NCI-H2196 (cell line): ENCODE measurements around the gene FCER1G.

Source experiments
- DNase-seq: peaks from one replicate; lab custom pipeline; 2025; ENCODE audit not compliant: unreplicated experiment; lab: John Stamatoyannopoulos, UW

FCER1G gene

DNA sequence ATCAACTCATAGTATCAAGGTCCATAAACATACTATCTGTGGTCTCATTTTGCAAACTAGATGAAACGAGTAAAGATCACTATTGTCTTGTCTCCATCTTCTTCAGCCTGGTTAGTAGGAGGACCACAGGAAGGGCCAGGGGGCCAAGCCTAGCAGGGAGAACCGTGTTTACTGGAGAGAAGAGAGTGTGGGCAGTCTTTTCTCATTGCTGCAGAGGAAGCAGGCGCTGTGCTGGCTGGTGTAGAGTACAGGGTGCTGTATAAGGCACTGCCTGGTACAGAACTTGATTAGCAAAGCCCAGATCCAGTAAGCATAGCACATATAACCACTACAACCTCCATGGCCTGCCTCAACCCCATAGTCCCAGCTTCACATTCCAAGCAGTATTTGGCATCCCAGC lies 27.8 kb upstream of the FCER1G start:
- no peak for DNase-seq

DNA sequence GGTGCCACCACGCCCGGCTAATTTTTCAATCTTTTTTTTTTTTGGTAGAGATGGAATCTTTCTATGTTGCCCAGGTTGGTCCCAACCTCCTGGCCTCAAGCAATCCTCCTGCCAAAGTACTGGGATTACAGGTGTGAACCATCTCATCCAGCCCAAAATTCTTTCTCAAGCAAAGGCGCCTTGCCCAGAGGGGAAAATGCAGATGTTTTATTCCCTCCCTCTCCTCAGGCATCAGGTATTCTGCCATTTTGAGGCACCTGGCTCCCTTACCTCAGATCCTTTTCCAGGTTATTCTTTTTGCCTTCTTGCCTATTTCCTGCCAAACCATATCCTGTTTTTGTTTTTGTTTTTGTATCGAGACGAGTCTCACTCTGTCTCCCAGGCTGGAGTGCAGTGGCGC lies 26.7 kb upstream of the FCER1G start:
- DNase-seq = no peak

DNA sequence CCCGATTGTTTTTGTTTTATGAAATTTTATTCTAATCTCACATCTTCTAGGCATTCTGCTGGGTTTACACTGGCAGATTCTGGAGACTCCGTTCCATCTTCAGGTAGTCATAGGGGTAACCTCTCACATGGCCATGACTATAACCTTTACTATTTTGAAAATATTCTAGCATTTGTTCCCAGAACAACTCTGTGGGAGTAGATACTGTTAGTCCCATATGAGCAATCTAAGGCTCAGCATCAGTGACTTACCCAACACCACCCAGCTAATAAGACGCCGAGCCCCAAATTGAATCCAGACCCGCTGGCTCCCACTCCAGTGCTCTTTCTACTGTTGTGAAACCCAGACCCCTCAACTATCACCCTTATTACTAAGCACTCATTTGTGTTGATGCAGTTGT lies 26.1 kb upstream of the FCER1G start:
- no peak for DNase-seq

DNA sequence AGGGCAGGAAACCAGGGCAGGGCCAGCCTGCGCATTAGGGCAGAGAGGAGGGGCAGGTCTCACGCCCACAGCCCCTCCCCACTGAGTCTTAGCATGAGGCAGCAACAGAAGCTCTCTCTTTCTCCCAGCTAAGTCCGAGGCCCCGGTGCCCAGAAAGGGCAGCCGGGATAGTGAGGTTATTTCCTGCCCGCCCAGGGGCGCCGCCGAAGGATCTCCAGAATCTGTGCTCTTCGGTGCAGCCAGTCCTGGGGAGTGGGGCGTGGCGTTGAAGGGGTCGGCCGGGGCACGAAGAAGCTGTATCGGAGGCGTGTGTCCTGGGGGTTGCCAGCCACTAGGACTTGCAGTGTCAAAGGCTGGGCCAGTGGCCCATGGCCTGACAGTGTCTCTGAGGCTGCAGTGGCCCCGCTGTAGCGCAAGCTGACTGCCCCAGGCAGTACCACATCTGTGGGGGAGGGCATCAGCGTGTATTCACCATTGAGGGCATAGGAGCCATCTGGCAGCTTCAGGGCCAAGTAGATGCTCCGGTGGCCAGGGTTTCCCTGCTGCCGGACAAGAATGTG lies 24.1 kb upstream of the FCER1G start:
- no peak for DNase-seq

DNA sequence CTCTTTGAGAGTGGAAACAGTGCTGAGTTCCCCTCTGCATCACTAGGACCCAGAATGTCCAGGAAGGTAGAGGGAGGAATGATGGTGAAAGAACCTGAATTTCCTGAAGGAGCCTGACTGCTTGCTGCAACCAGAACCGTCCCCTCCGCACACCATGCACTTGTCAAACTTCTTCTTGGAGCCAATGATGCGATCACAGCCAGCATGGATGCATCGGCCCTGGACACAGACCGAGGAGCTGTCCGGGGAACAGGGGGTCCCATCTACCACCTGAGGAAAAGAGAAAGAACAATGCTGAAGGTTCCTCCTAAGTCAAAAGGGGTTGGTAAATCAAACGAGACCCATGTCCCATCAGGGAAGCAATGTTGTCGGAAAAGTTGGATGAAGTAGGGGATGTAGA lies 23.1 kb upstream of the FCER1G start:
- DNase-seq = no peak

DNA sequence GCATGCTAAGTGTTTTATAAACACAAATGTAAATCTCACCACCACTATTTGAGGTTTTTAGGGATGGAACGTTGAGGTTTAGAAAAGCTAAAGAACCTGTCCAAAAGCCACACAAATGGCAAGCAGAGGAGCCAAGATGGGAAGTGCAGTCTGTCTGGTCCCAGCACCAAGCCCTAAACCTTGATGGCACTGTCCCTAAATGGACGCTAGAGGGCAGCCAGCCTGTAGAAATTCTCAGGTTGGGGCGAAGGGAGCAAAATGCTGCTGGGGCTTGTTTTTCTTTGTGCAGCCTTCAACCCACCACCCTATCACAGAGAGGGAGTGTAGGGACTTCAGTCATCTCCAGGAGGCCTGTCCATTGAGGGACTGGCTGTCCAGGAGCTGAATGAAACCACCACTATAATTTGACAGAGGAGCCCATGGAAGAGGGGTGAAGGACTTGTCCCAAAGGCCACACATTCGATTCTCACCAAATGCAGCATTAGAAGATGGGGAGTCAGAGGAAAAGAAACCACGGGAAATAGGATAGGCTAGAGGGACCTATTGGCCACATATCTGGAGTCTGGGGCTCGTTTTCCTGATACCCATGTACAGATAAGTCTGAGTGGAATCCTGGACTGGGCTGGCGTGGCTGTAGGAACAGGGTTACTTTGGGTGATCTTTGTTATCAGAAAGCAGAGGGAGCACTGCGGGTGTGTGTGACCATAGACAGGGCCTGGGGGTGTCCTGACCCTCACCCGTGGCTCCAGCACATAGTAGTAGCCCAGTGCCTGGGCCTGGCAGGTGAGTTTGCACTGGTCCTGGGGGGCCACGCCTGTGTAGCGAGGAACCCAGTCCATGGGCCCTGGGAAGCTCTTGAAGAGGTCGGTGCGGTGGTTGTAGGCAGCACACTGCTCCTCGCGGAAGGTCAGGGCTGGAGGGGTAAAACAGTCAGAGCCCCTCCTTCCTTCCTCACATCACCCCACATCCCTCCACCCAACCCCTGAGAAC lies 22.3 kb upstream of the FCER1G start:
- peak; percentile 75 for DNase-seq

DNA sequence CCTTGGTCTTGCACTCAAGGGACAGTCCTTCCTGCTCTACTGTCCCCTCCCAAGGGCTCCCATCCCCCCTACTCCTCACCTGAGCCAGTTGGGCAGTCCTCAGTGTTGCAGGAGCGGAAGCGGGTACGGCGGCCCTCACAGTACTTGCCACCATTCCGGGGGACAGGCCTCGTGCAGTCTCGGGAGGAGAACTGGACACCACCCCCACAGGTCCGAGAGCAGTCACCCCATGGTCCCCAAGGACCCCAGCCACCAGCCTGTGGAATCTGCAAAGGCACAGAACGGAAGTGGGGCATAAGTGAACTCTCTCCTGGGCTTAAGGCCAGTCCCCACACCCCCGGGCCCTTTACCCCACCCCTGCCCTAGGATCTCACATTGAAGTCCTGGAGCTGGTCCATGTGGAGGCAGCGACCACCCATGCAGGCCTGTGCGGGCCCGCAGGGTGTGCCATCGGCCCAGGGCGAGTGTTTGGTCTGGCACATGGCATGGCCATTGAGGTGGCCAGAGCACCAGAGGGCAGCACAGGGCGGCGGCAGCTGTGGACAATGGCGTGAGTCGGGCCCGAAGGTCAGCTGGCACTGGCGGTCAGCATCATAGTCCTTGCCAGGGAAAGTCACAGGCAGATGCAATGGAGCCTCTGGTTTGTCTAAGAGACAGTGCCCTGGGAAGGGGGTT lies 21.4 kb upstream of the FCER1G start:
- DNase-seq = no peak

DNA sequence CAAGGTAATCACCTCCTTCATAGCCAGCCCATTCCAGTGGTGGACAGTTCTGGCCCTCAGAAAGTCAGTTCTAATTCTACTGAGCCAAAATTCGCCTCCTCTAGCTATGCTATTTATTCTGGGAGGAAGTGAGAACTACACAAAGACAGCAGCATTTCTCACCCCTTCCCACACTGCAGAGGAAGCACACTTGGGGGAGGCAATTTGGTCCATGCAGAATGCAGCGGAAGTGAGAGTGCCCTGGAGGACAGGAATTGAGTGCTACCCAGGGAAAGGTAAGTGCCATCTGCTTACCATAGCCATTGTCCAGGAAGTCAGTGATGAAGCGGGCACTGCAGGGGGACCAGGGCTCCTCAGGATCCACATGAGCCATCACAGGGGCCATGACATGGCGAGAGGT lies 19.9 kb upstream of the FCER1G start:
- no peak for DNase-seq

DNA sequence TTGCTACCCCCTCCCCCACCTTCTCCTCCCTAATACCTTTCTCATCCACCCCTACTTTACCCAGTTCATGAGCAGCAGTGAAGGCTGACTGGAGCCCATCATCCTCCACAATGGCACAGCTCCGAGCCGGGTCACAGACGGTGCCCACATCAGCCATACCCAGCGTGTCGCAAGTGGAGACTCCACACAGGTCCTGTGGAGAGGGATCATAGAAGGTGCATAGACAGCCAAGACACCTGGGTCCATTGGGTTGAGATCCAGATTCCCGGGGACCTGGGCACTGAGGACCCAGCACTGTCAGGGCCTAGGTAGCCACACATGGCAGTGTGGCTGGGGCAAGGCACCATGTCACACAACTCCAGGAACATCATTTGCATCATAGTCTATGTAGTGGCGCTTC lies 19.0 kb upstream of the FCER1G start:
- no peak for DNase-seq

DNA sequence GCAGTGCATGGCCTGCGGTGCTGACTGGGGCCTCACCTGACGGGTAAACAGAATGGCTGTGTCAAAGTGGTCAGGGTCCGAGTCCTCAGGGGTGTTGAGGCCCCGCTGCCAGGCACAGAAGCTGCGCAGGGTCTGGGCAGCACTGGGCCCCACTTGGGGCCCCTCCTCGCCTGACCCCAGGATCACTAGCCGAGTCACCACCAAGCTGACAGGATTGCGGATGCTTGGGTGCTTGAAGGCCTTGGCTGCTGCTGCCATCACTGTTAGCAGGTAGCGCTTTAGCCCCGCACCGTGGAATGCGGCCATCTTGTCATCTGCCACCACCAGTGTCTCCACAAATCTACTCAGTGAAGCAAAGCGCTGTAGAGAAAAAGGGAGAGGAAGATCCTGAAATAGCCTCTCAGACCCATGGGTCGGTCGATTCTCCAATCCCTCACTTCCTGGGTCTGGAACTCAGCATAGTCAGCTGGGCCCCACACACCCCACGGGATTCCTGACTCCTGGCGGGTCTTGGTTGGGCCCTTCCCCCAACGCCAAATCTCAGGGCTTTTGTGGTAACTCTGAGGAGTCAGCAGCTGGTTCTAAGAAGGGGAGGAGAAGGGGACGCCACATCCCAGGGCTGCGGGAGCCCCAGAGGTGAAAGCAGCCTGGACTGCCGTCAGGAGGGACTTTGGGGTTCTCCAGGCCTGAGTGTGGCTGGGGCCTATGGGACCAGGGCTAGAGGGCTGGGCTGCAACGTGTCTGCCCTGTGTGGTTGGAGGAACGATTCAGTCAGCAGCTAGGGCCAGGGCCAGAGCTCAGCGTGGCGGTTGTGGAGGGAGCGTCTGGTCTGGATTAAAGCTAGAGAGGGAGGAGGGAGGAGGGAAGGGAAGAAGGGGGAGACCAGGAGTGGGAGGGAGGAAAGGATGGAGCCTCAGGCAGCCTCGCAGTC lies 18.3 kb upstream of the FCER1G start:
- DNase-seq = no peak

DNA sequence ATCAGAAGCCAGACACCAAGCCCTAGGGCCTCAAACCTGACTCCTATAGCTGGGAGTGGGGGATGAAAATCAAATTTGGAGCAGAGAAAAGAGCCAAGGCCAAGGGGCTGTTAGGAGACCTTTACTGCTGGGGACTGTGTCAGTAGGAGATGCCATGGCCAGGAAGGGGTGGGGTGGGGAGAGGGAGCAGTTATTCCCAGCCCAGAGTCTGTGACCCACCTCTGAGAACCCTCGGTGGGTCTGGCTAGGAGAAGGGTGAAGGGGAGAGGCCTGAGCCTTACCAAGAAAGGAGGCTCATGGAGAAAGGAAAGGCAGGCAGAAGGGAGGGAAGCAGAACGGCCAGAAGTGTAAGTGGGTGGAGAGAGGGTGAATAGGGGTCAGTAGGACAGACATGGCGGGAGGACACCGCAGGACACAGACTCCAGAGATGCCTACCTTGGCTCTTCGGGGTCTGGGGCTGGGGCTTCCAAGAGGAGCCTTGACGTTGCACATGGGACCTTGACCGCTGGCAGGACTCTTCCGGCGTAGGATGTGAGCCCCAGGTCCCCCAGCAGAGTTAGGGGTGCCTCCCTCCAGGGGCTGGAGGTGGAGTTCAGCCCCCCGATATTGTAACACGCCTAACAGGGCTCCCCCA lies 17.4 kb upstream of the FCER1G start:
- DNase-seq = no peak

DNA sequence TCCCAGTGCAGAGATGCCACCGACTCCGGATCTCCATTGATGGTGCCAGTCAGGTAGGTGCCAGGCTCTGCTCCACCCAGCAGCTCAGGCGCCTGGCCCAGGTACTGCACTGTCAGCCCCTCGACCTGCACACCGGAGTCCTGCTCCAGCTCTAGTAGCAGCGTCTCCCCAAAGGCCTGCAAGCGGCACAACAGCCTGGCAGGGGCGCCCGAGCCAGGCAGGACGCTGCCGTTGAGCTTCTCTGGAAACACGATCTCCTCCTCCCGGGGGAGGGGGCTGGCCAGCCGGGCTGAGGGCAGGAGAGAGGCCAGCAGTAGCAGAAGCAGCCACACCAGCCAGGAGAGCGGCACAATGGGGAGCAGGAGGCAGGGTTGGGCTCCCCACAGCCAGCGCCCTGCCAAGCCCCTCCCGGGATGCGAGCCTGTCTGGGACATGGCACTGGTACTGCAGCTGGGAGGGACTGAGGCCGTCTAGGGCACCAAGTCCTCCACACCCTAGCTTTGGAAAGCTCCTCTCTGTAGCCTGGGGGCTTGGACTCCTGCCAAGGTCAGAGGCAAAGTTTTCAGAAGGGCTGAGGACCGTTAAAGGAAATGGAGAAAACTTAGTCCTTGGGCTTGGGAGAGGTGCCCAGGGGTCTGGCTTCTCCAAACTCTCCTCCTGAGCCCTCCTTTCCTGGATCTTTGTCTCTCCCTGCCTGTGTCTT lies 16.8 kb upstream of the FCER1G start:
- peak; percentile 48 for DNase-seq

DNA sequence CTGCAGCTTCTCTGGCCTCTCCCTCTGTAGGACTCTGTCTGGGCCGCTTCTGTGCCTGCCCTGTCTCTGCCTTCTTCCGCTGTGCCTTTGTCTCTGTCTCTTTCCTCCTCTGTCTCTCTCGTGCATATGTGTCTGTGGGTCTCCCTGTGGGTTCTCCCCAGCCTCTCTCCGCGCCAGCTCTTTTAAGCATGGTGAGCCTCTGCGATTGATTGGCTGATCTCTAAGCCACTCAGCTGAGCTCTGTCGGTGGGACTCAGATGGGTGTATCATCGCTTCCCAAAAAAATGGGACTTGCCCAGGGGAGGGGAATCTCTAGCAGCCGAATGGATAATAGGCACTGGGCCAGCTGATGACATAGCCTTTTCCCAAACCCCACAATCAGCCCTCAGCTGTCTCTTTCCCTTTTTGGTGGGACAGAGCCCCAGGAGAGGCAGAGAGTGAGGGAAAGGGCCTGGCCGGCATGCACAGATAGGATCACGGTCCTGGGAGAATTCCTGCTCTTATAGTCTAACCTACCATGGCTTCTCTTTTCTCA lies 16.1 kb upstream of the FCER1G start, which contains the start of gene ADAMTS4:
Gene ADAMTS4 (minus strand): TSS at position 158 of the 535 bp plus-strand sequence. CDS start 427 bp downstream, outside the sequence.
- DNase-seq = no peak

DNA sequence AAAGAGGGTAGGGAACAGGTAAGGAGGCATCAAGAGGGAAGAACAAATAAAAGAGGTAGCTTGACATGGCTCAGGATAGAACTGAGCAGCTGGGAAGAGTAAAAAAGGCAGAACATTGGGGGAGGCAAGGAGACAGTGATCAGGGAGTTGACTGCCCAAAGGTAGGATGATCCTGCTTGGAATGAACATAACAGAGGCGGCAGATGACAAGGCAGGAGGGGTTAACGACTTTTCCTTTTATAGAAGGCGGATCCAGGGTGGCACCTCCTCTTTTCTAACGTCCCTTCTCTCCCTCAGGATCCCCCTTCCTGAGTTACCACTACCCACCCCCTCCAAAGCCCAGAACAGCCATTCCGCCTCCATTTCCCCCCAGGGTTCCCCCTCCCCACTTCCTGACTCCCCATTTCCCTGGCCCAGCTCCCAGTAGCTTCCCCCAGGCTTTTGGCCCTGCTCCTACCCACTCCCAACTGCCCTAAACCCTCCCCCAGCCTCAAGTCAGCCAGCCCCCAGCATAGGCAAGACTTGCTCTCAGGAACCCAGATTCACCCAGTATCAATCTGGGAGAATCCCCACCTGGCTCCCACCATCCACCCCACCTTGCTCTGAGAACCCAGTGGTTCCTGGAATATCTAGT lies 15.5 kb upstream of the FCER1G start:
- no peak for DNase-seq

DNA sequence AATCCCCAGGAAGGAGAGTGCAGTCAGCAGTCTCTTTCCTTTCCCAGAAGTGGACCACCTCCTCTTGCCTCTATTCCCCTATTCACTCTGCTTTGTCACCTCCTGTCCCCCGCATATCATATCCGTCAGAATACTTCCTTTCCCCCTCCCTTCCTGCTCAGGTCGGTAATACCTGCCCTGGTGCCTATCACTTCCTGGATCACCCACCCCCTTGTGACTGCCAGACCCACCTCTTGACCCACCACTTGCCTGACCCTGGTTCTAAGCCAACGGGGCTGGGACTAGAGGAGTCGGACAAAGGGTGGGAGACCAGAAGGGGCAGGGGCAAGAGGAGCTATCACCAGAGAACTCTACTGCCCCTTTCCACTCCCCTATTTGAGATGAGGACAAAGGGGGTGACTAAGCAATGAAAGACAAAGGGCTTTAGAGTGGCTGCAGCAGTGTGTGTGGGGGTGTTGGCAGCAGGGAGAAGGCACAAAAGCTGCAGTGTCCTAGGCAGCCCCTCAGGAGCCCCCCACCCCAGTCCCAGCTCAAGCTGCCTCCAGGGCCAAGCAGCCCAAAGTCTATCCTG lies 14.6 kb upstream of the FCER1G start:
- no peak for DNase-seq

DNA sequence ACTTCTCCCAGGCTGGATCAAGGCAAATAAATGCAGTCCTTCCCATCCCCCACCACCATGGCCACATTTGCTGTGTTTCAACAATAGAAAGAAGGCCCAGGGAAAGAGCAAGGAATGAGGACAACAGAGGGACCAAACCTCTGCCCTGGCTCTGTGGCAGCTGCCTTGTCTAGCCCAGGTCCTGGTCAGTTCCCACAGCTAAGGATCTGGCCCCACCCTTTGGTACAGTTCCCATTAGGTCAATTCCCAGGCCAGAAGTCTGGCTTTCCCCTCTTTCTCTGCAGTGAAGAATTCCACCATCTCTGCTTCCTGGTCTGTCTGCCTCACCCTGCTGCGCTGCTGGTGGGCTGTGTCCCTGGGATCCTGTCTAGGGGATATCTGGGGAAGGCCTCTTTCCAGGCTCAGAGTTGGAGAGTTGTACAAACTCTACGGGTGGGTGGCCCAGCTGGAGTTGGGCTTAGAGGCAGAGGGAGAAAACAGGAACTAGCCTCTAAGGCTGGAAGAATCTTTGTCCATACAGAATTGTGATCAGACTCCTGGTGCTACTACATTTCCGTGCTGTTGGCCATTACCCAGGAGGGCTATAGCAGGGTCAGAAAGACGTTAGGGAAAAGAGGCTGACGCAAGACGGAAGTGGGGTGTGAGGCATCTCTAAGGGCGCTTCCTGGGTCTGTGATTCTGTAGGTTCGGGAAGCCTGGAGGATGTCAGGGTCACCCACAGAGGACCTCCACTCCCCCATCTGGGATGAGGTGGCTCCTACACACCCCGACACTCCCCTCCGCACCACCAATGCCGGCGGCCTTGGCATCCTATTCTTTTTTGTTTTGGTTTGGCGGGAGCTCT lies 13.9 kb upstream of the FCER1G start:
- DNase-seq = no peak

DNA sequence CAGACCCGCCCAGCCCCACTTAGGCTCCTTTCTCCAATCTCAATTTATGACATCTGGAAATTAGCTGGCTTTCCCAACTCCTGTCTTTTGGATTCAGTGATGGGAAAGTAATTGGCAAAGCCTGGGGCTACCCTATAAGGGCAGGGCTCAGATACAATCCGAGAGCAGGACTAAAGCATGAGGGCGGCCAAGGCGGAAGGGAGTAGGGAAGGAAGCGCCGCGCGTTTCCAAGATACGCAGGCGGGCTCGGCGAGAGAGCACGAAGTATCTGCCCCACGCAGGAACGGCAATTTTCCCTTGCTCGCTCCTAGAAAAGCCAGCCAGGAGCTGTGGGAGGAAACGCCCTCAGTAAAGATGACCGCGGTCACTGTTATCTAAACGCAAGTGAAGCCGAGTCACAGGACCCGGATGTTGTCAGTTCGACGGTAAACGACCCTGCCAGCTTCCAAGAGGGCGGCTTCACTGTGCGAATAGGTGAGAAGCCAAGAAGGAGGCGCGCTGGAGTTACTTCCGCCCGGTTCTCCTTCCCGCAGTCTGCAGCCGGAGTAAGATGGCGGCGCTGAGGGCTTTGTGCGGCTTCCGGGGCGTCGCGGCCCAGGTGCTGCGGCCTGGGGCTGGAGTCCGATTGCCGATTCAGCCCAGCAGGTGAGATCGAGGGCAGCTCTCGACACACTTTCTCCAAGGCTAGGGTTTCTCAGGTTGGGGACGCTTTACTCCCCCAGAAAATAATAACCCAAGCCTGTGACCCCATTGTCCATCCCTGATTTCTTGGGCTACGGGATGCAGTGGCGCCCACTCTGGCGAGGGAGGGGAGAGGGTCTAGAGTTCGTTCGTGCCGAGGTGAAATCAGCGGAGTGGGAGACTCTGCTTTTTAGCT lies 13.0 kb upstream of the FCER1G start, which contains the start of gene NDUFS2:
Gene NDUFS2 (plus strand): TSS at position 532 of the 877 bp plus-strand sequence. CDS start 19 bp downstream, at position 551.
- DNase-seq = peak; percentile 98
